Brain microvascular endothelial cell (primary cell): ENCODE measurements around the gene TMEM204.

Experiments
- DNase-seq: peaks from one replicate; pipeline ENCODE4 v3.0.0-alpha.2; 2020
- H3K27ac ChIP-seq: fragments of 250-450 bp; sonication (Bioruptor Pico); 2 replicates; pipeline ENCODE4 v1.5.1; 2020; ENCODE audit warnings: mild to moderate bottlenecking, moderate library complexity
- H3K27me3 ChIP-seq: fragments of 250-450 bp; sonication (Bioruptor Pico); replicated peaks from 2 replicates; pipeline ENCODE4 v1.5.1; 2020; ENCODE audit warnings: mild to moderate bottlenecking
- H3K36me3 ChIP-seq: fragments of 250-450 bp; sonication (Bioruptor Pico); replicated peaks from 2 replicates; pipeline ENCODE4 v1.5.1; 2020; ENCODE audit warnings: mild to moderate bottlenecking
- H3K4me3 ChIP-seq: 2 replicates; pipeline ENCODE4 v1.5.1; 2011; ENCODE audit warnings: low read depth, mild to moderate bottlenecking, control low read depth, low read length, moderate library complexity
- CTCF ChIP-seq: IDR thresholded peaks from 2 replicates; pipeline ENCODE4 v1.5.1; 2011; ENCODE audit warnings: low read depth, mild to moderate bottlenecking, moderate library complexity, low read length, control low read depth, inconsistent platforms; ENCODE audit errors: missing control alignments
- in situ Hi-C: cut with HindIII; loops from 2 replicates; pipeline ENCODE4 v1.10.0; 2017; ENCODE audit warnings: low sequenced_read_pairs, low pct_ligation_motif_present

Gene TMEM204

GRCh38 chr16:1534021-1535020 lies 855 bp downstream of the TMEM204 start:
- TF ChIP-seq CTCF, result no peak
- in situ Hi-C loops, result no loop called here
- H3K27ac ChIP-seq, result peak overlapping the region; percentile 53
- DNase-seq, result no peak
- peaks cover 27% of the 10 kb centered on the region for H3K36me3 ChIP-seq
- H3K27me3 ChIP-seq, result no peaks in the 10 kb centered on the region
- peak overlapping the region; percentile 56 for H3K4me3 ChIP-seq

- H3K27ac ChIP-seq, result no peak overlapping the region
- no peak for TF ChIP-seq CTCF
- in situ Hi-C loops, result no loop called here
- peak overlapping the region; percentile 56 for H3K4me3 ChIP-seq
- no peak for DNase-seq
- H3K27me3 ChIP-seq, result no peaks in the 10 kb centered on the region
- H3K36me3 ChIP-seq, result peaks cover 36% of the 10 kb centered on the region
Observed at GRCh38 chr16:1535391-1536291, 2.2 kb downstream of the TMEM204 start.

- no peak overlapping the region for H3K4me3 ChIP-seq
Observed at GRCh38 chr16:1536601-1537000, 3.1 kb downstream of the TMEM204 start.

GRCh38 chr16:1537138-1537577 lies 3.7 kb downstream of the TMEM204 start:
- no peak for TF ChIP-seq CTCF
- in situ Hi-C loops, result no loop called here

More at GRCh38 chr16:1536601-1537000, 3.1 kb downstream of the TMEM204 start:
- in situ Hi-C loops, result no loop called here
- H3K27me3 ChIP-seq, result no peaks in the 10 kb centered on the region
- no peak for DNase-seq
- peaks cover 40% of the 10 kb centered on the region for H3K36me3 ChIP-seq
- TF ChIP-seq CTCF, result no peak
- no peak overlapping the region for H3K27ac ChIP-seq

GRCh38 chr16:1537763-1538289 lies 4.4 kb downstream of the TMEM204 start:
- Histone ChIP-seq H3K36me3 (peaks cover 46% of the 10 kb centered on the region), H3K4me3 (no peak overlapping the region), H3K27me3 (no peaks in the 10 kb centered on the region), H3K27ac (no peak overlapping the region)
- no peak for TF ChIP-seq CTCF
- no peak for DNase-seq
- in situ Hi-C loops, result no loop called here

More at GRCh38 chr16:1537138-1537577, 3.7 kb downstream of the TMEM204 start:
- Histone ChIP-seq H3K27me3 (no peaks in the 10 kb centered on the region), H3K27ac (no peak overlapping the region), H3K4me3 (no peak overlapping the region), H3K36me3 (peaks cover 45% of the 10 kb centered on the region)
- no peak for DNase-seq
